Measurements from ENCODE around the gene ZNF385B. TPM values are rescaled to one million over a fixed set of nuclear protein-coding genes. Genes with fewer than 3 reads are reported as not detected.
A peak's percentile ranks its signal among the peaks of the same experiment; 100 is the strongest.

The ZNF385B gene
- total RNA-seq, 1 experiment from 2014 or later, result 0.77 TPM

DNA sequence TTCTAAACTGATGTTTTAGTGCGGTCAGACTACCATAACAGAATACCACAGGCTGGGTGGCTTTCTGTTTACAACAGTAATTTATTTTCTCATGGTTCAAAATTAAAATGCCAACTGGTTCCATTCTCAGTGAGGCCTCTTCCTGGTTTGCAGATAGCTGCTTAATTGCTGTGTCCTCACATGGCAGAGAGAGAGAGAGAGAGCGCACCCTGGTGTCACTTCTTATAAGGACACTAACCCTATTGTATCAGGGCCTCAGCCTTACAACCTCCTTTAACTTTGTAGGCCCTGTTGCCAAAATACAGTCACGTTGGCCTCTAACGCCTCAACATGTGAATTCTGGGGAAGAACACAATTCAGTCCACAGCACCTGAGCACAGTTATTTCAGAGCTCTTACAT is 37.5 kb upstream of the ZNF385B start:
- Histone ChIP-seq H3K9me3 (no peaks in the 10 kb centered on the region), H3K27me3 (replicated peaks; ENCODE audit: control insufficient read depth, insufficient read depth, low read length) (no peaks in the 10 kb centered on the region), H3K4me1 (no peaks in the 10 kb centered on the region), H3K4me3 (ENCODE audit: low read depth, low read length) (no peak overlapping the region), H3K36me3 (ENCODE audit: control insufficient read depth, insufficient read depth, low read length) (no peaks in the 10 kb centered on the region)
- ChIA-PET CTCF (interaction anchor here (0.8 to 1.6 kb wide), 2 partner anchors 56 to 1137 kb away, joined by 4 to 5 read pairs; no protein-coding TSS in a partner anchor), POLR2A (no interaction called here)
- TF ChIP-seq CTCF (IDR thresholded peaks at IDR 0.05; ENCODE audit: insufficient read depth in 1 of 2, low read depth in 1 of 2, low read length in 1 of 2, severe bottlenecking in 1 of 2, unreplicated experiment in 1 of 2), result peak; percentile 13 to 53
- no peaks in the 10 kb centered on the region for H3K4me1 Mint-ChIP-seq (ENCODE audit: low read depth, unreplicated experiment)
- H3K4me3 Mint-ChIP-seq (ENCODE audit: unreplicated experiment), result no peak overlapping the region
- H3K36me3 Mint-ChIP-seq (ENCODE audit: insufficient read depth, unreplicated experiment), result no peaks in the 10 kb centered on the region
- DNase-seq, result peak; percentile 38 to 44
- BruUV-seq (replicated peaks), result no TSS peak
- H3K27ac Mint-ChIP-seq (ENCODE audit: unreplicated experiment), result no peak overlapping the region
- H3K9me3 Mint-ChIP-seq (ENCODE audit: unreplicated experiment), result peaks cover 9% of the 10 kb centered on the region
- peaks cover 4% of the 10 kb centered on the region for H3K27me3 Mint-ChIP-seq (ENCODE audit: insufficient read depth, unreplicated experiment)
- intact Hi-C loops (cut with micrococcal nuclease; ENCODE audit: unreplicated experiment), result loop anchor here (1.0 kb wide), 1 partner anchor 57 kb away; no protein-coding TSS in a partner anchor

GRCh38 chr2:179893616-179894015 is 32.2 kb upstream of the ZNF385B start:
- CTCF ChIA-PET, result no interaction called here
- H3K27ac Mint-ChIP-seq (ENCODE audit: unreplicated experiment), result no peak overlapping the region

DNA sequence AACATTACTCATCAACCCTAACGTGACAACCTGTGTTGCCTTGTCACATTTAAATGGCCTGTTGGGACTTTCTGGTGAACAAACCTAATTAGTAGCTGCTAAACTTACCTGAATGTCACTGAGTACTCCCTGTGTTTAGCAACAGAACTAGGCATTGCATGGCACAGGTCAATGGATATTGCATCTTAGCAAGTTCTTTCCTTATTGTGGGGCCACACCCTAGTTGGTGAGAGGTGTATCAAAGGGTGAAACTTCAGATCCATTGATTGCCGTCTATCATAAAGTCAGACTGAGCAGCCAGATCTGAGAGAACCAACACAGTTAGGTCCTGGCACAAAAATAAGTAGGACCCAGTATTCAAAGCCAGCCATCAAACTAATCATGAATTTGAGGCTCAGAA is 29.8 kb upstream of the ZNF385B start:
- ChIA-PET CTCF (no interaction called here), POLR2A (no interaction called here)
- TF ChIP-seq CTCF (IDR thresholded peaks at IDR 0.05; ENCODE audit: insufficient read depth in 1 of 2, low read depth in 1 of 2, low read length in 1 of 2, severe bottlenecking in 1 of 2, unreplicated experiment in 1 of 2), result no peak
- H3K27ac Mint-ChIP-seq (ENCODE audit: unreplicated experiment), result no peak overlapping the region
- H3K27me3 Mint-ChIP-seq (ENCODE audit: insufficient read depth, unreplicated experiment), result peaks cover 14% of the 10 kb centered on the region
- no peaks in the 10 kb centered on the region; the same call in 1 of the 2 replicates for H3K27me3 ChIP-seq (replicated peaks; ENCODE audit: control insufficient read depth, insufficient read depth, low read length)
- H3K4me1 Mint-ChIP-seq (ENCODE audit: low read depth, unreplicated experiment), result no peaks in the 10 kb centered on the region
- no peaks in the 10 kb centered on the region for H3K36me3 ChIP-seq (ENCODE audit: control insufficient read depth, insufficient read depth, low read length)
- no TSS peak for BruUV-seq (replicated peaks)
- H3K4me3 ChIP-seq (ENCODE audit: low read depth, low read length), result no peak overlapping the region
- intact Hi-C loops (cut with micrococcal nuclease; ENCODE audit: unreplicated experiment), result no loop called here
- no peak overlapping the region for H3K4me3 Mint-ChIP-seq (ENCODE audit: unreplicated experiment)
- H3K9me3 ChIP-seq, result peaks cover 7% of the 10 kb centered on the region; the same call in 1 of the 2 replicates
- no peaks in the 10 kb centered on the region for H3K4me1 ChIP-seq
- DNase-seq, result no peak
- peaks cover 23% of the 10 kb centered on the region for H3K9me3 Mint-ChIP-seq (ENCODE audit: unreplicated experiment)
- no peaks in the 10 kb centered on the region for H3K36me3 Mint-ChIP-seq (ENCODE audit: insufficient read depth, unreplicated experiment)

More at GRCh38 chr2:179893616-179894015, 32.2 kb upstream of the ZNF385B start:
- Histone ChIP-seq H3K36me3 (ENCODE audit: control insufficient read depth, insufficient read depth, low read length) (no peaks in the 10 kb centered on the region), H3K4me1 (no peaks in the 10 kb centered on the region), H3K4me3 (ENCODE audit: low read depth, low read length) (no peak overlapping the region), H3K27me3 (replicated peaks; ENCODE audit: control insufficient read depth, insufficient read depth, low read length) (no peaks in the 10 kb centered on the region; the same call in 1 of the 2 replicates), H3K9me3 (no peaks in the 10 kb centered on the region)
- no TSS peak for BruUV-seq (replicated peaks)
- no peak for TF ChIP-seq CTCF (IDR thresholded peaks at IDR 0.05; ENCODE audit: insufficient read depth in 1 of 2, low read depth in 1 of 2, low read length in 1 of 2, severe bottlenecking in 1 of 2, unreplicated experiment in 1 of 2)
- DNase-seq, result no peak
- no peaks in the 10 kb centered on the region for H3K36me3 Mint-ChIP-seq (ENCODE audit: insufficient read depth, unreplicated experiment)
- H3K9me3 Mint-ChIP-seq (ENCODE audit: unreplicated experiment), result peaks cover 15% of the 10 kb centered on the region
- POLR2A ChIA-PET, result no interaction called here
- intact Hi-C loops (cut with micrococcal nuclease; ENCODE audit: unreplicated experiment), result no loop called here
- H3K4me1 Mint-ChIP-seq (ENCODE audit: low read depth, unreplicated experiment), result no peaks in the 10 kb centered on the region
- H3K4me3 Mint-ChIP-seq (ENCODE audit: unreplicated experiment), result no peak overlapping the region
- H3K27me3 Mint-ChIP-seq (ENCODE audit: insufficient read depth, unreplicated experiment), result peaks cover 14% of the 10 kb centered on the region

Measured in Caco-2 (cell line).